Measurements from ENCODE around the gene MRPL40.
"Not testable (repeated sequence)": the region's sequence is repeated elsewhere in the genome, so short reads cannot be mapped to it uniquely, and the experiment has no call there.

MRPL40 gene

GRCh38 chr22:19443544-19444211 is 11.3 kb downstream of the MRPL40 start:
- no peak for TF ChIP-seq CTCF (conservative IDR thresholded peaks at IDR 0.05; ENCODE audit: low read depth)
- POLR2A ChIA-PET (ENCODE audit: low non-redundant PET) = no interaction called here
- DNase-seq (ENCODE audit: low spot score) = no peak
- peak overlapping the region; percentile 15 for H3K27ac ChIP-seq
- CTCF ChIA-PET = no interaction called here

- CTCF ChIA-PET; POLR2A ChIA-PET (ENCODE audit: low non-redundant PET); DNase-seq (ENCODE audit: low spot score); H3K27ac ChIP-seq: not testable (repeated sequence)
These were observed 13.1 kb downstream of the MRPL40 start for GRCh38 chr22:19445279-19445982.

GRCh38 chr22:19446603-19447329 is 14.4 kb downstream of the MRPL40 start:
- H3K27ac ChIP-seq = peak overlapping the region; percentile 95
- peak; percentile 11 for DNase-seq (ENCODE audit: low spot score)
- CTCF ChIA-PET = interaction anchor here (0.7 kb wide), 1 partner anchor 276 kb away, joined by 3 read pairs; no protein-coding TSS in a partner anchor
- POLR2A ChIA-PET (ENCODE audit: low non-redundant PET) = no interaction called here
- no peak for TF ChIP-seq CTCF (conservative IDR thresholded peaks at IDR 0.05; ENCODE audit: low read depth)

GRCh38 chr22:19447330-19448075 is 15.2 kb downstream of the MRPL40 start, which contains the start of gene C22orf39:
Gene C22orf39, minus strand, starts transcription at chr22:19447711. Its CDS starts 23 bp downstream, at chr22:19447688.
- H3K27ac ChIP-seq = peak within 1 kb of the TSS; percentile 95
- ChIA-PET POLR2A (ENCODE audit: low non-redundant PET) (interaction anchor here (0.5 to 0.6 kb wide), 2 partner anchors 9 to 113 kb away, joined by 3 to 4 read pairs; no protein-coding TSS in a partner anchor), CTCF (no interaction called here)
- peak; percentile 93 for DNase-seq (ENCODE audit: low spot score)
- TF ChIP-seq CTCF (conservative IDR thresholded peaks at IDR 0.05; ENCODE audit: low read depth) = no peak

- H3K27ac ChIP-seq = peak overlapping the region; percentile 95
These were observed 15.8 kb downstream of the MRPL40 start for GRCh38 chr22:19448076-19448607.

More at GRCh38 chr22:19448076-19448607, 15.8 kb downstream of the MRPL40 start:
- CTCF ChIA-PET = no interaction called here
- peak; percentile 62 for DNase-seq (ENCODE audit: low spot score)
- no peak for TF ChIP-seq CTCF (conservative IDR thresholded peaks at IDR 0.05; ENCODE audit: low read depth)
- POLR2A ChIA-PET (ENCODE audit: low non-redundant PET) = interaction anchor here (0.6 kb wide), 1 partner anchor 9 kb away, joined by 4 read pairs; no protein-coding TSS in a partner anchor
